ENCODE measurements around the gene POU3F4. TPM values are rescaled to one million over a fixed set of nuclear protein-coding genes. Genes with fewer than 3 reads are reported as not detected.

The POU3F4 gene
- total RNA-seq, 1 donor from 2014 or later = 0.18 TPM

- H3K4me2 ChIP-seq (ENCODE audit: low read length) = peak overlapping the region; percentile 75
- DNase-seq (ENCODE audit: low read depth) (peak; percentile 3), FAIRE-seq (no peak)
- no peaks in the 10 kb centered on the region for H3K27me3 ChIP-seq (ENCODE audit: insufficient read depth, low read length)
- no peaks in the 10 kb centered on the region for H3K36me3 ChIP-seq (ENCODE audit: insufficient read depth, low read length)
- peak overlapping the region; percentile 14 for H3K9ac ChIP-seq (ENCODE audit: low read length)
- no peaks in the 10 kb centered on the region for H3K79me2 ChIP-seq (ENCODE audit: insufficient read depth, low read length)
- no peak overlapping the region for H3K27ac ChIP-seq (ENCODE audit: low read depth, low read length)
- no peaks in the 10 kb centered on the region for H3K4me1 ChIP-seq (ENCODE audit: insufficient read depth, low read length)
- TF ChIP-seq, protein P1, sequence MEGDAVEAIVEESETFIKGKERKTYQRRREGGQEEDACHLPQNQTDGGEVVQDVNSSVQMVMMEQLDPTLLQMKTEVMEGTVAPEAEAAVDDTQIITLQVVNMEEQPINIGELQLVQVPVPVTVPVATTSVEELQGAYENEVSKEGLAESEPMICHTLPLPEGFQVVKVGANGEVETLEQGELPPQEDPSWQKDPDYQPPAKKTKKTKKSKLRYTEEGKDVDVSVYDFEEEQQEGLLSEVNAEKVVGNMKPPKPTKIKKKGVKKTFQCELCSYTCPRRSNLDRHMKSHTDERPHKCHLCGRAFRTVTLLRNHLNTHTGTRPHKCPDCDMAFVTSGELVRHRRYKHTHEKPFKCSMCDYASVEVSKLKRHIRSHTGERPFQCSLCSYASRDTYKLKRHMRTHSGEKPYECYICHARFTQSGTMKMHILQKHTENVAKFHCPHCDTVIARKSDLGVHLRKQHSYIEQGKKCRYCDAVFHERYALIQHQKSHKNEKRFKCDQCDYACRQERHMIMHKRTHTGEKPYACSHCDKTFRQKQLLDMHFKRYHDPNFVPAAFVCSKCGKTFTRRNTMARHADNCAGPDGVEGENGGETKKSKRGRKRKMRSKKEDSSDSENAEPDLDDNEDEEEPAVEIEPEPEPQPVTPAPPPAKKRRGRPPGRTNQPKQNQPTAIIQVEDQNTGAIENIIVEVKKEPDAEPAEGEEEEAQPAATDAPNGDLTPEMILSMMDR (IDR thresholded peaks at IDR 0.05; ENCODE audit: insufficient read depth, low read depth, low read length) = no peak
- TF ChIP-seq EZH2 (IDR thresholded peaks at IDR 0.05; ENCODE audit: insufficient read depth, low read length) = no peak
- no peaks in the 10 kb centered on the region for H3K9me3 ChIP-seq (ENCODE audit: insufficient read depth, low read depth, low read length)
- no peak overlapping the region for H2AFZ ChIP-seq (ENCODE audit: low read depth, low read length)
- H3K4me3 ChIP-seq (ENCODE audit: insufficient read depth, low read depth, low read length) = peak overlapping the region; percentile 34
- no peaks in the 10 kb centered on the region for H4K20me1 ChIP-seq (ENCODE audit: insufficient read depth, low read length)
- H3K27ac Mint-ChIP-seq (ENCODE audit: unreplicated experiment) = no peak overlapping the region
- no peaks in the 10 kb centered on the region for H3K27me3 Mint-ChIP-seq (ENCODE audit: low read depth, unreplicated experiment)
- no peaks in the 10 kb centered on the region for H3K9me3 Mint-ChIP-seq (ENCODE audit: unreplicated experiment)
- H3K4me3 Mint-ChIP-seq (ENCODE audit: unreplicated experiment) = no peak overlapping the region
- H3K36me3 Mint-ChIP-seq (ENCODE audit: low read depth, unreplicated experiment) = no peaks in the 10 kb centered on the region
- no peaks in the 10 kb centered on the region for H3K4me1 Mint-ChIP-seq (ENCODE audit: low read depth, unreplicated experiment)
Observed at GRCh38 chrX:83535417-83536196, 27.5 kb downstream of the POU3F4 start.
